HG03565 (cell line): Measurements from ENCODE around the gene RHOBTB1.
"Not testable (repeated sequence)": the region's sequence is repeated elsewhere in the genome, so short reads cannot be mapped to it uniquely, and the experiment has no call there.

Experiments used
- ATAC-seq: cut with Tn5 transposase; IDR thresholded peaks from one replicate; pipeline ENCODE4 v1.9.1; 2021; ENCODE audit warnings: mild to moderate bottlenecking, moderate library complexity; ENCODE audit not compliant: unreplicated experiment

Gene RHOBTB1

DNA sequence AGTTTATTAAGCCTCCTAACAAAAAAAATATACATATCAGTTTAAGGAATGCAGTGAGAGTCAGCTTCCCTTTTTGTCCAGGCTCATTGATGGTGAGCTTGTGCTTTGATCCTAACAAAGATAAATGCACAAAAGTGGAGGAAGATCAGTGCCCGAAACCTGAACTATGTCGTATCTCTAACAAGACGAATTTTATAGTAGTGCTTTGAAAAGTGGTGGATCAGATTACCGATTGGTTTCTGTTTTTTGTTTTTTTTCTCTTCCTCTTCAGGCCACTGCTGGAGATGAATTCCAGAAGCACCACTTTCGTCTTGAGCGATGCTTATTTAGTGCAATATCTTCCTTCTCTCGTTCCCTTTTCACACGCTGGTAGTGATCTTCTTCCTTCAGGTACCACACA is 72.8 kb downstream of the RHOBTB1 start:
- no peak for ATAC-seq

DNA sequence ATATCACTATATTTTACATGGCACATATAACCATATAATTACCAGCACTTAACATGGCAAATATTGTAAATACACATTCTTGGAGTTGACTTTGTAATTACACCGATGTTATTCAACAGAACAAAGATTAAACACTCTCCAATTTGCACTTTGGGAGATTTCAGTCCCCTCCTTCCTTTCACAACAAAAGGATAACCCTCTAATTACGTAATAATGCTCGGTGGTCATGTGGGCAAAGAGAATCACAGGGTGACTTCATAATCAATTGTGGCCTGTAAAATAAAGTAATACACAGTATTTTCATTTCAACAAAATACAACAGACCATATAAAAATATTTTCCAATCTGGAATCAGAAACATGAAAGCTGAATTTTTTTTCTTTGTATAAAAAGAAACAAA is 73.2 kb downstream of the RHOBTB1 start:
- no peak for ATAC-seq

DNA sequence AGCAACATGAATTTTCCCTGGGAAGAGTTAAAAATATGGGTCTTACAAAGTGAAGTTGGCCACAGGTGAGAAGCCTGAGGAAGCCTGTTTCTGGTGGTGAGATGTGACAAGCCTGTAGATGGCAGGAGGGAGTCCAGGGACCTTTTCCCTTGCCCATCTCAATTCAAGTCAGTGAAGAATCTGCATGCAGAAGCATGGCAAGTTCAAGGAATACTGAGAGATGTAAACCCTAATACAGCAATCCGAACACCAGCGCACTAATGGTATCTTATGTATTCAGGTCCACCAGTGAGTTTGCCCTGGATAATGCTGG is 73.6 kb downstream of the RHOBTB1 start:
- ATAC-seq, result no peak

DNA sequence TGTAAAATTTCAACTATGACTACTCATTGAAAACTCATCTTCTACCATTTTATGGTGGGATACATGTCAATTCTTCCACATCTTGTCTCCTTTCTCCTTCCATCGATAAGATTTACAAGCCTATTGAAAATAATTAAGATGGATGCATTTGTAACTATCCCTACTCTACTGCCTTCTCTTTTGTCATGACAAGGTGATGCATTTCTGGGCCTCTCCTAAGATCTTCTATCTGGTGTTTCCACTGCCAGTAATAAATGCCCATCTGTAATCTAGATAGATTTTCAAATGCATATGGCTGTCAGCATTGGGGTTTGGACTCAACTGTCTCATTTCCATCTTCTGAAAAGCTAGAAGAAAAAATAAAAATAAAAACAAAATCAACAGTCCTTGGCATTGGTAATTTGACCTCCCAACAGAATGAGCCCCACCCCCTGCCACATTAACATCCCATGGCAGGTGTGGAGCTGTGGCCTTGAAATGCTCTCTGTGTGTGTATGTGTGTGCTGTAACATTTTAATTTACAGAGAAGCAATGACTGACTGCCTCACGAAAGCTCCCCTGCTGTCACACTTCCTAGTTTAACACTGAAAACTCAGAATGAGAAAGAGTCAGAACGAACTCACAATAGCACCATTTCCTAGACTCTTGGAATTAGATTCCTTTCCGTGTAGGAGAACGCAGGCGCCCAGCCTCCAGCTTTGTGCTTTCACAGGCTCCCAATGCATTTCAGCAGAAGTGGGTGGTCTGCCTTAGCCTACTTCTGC is 74.2 kb downstream of the RHOBTB1 start:
- no peak for ATAC-seq

DNA sequence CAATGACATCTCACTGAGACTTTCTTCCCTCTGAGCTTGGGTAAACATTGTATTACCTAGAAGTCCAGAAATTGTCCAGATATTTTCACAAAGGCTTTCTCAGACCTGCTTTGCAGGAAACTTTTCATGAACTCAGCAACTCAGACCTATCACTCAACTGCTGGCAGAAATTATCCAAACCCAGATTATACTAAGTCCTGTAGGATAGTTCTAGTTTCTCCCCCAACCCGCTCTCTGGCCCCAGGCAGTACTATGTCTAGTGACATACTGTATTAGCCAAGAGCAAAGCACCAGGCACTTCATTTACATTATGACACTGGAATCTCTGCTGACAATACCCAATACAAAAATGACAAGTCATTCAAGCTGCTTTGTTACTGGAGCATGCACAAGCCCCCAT is 75.0 kb downstream of the RHOBTB1 start:
- ATAC-seq, result no peak

DNA sequence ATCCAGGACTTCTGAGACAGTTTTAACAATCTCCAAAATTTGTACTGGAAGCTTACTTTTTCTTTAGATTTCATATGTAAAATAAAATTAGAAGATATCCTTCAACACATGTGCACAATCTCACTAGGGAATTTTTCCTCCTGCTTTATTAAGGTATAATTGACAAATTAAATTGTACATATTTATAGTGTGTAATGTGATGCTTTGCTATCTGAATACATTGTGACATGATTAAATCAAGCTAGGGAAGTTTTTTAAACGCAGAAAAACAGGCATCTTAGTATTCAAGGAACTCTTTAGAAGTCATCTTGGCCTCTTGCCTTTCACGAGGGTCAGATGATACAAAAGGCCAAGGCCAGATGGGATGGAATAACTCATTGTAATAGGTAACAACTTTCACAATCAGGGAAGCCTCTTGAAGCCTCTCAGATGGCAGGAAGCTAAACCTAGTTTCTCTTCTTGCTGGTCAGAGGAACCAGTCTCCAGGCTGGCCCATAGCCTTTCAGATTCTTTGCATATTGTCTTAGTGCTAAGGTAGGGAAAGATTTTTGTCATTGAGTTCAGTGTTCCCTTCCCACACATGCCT is 78.7 kb downstream of the RHOBTB1 start:
- no peak for ATAC-seq

DNA sequence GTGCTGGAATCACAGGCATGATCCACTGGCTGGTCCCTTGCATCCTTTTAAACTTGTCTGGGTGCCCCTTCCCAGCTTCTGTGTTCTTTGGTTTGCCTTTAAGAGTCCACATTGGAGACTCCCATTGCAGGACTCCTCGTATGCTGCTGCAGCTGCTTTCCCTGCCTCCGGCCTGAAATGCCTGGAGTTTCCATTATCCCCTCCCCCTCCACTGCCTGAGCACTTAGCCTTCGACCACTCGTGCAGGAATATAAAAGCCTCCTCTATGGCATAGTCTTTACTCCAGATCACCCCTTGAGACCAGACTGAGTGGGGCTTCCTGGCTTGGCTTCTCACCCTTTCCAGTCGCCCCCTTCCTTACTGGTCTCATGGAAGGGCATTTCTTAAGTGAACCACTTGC is 80.2 kb downstream of the RHOBTB1 start:
- no peak for ATAC-seq

DNA sequence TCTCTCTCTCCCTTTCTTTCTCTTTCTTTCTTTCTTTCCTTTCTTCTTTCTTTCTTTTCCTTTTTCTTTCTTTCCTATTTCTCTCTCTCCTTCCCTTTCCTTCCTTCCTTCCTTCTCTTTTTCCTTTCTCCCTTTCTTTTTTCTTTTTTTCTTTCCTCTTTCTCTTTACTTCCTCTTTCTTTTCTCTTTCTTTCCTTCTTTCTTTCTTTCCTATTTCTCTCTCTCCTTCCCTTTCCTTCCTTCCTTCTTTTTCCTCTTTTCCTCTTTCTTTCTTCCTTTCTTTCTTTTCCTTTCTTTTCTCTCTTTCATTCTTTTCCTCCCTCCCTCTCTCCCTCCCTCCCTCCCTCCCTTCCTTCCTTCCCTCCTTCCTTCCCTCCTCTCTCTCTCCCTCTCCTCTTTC is 81.5 kb downstream of the RHOBTB1 start:
- no peak for ATAC-seq

DNA sequence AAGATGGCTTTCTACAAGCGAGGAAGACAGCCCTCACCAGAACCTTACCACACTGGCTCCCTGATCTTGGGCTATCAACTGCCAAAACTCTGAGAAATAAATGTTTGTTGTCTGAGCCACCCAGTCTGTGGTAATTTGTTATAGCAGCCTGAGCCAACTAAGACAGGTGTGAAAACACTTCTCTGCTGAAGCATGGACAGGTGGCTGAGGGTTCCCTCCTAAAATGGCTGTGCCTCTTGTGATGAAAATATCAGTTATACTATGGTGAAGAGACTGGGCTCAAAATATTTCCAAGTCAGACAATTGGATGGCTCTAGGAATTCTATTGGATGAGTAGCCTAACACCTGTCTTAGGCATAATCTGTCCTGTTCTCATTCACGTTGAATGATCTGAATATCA is 87.6 kb downstream of the RHOBTB1 start:
- ATAC-seq, result no peak

DNA sequence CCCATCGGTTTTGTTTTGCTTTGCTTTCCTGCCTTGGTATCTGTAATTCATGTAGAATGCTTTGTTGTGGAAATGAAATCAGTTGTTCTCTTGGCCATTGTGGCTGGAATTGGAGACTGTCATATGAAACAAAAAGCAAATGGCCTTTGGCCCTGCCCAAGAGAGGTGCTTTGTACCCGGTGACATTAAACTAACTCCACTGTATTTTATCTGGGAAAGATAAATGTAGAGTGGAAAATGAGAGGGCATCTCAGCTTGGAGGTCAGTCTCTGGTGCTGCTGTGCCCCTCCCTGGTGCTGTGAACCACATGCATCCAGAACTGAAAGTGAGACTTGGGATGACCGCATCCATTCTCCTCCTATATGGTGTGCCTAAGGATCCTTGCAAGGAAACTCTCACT is 90.3 kb downstream of the RHOBTB1 start:
- no peak for ATAC-seq

DNA sequence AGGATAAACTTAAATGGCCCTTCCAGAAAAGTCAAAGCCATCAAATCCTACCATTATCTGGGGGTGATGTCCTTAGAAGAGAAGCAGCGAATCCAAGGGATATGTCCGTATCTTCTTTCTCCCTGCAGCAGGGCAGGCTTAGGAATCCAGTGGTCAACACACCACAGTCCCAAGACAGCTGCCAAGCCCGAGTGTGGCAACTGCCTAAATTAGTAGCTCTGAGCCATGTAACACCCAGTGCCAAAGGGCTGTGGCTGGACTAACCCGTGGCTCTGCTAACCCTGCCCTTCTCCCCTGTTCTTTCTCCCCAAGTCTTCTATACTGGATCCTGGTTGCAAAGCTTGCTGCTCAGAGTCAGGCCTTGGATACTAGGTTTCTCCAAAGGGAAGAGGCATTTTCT is 90.9 kb downstream of the RHOBTB1 start:
- no peak for ATAC-seq

DNA sequence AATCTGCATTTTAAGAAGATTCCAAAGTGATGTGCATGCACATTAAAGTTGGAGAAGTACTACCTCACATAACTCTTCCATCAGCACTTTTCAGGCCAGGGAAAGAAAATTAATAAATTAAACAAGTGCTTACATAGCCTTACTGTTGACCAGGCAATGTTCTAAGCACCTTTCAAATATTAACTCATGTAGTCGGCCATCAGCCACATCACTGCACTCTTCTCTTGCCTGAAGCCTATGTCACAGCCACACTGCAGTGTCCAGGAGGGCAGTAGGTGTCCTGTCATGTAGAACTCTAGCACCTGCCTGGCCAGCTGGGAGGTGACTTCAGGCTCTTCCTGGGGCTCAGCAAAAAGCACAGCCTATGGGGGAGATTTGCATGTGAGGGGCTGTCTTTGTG is 94.2 kb downstream of the RHOBTB1 start:
- ATAC-seq, result no peak

DNA sequence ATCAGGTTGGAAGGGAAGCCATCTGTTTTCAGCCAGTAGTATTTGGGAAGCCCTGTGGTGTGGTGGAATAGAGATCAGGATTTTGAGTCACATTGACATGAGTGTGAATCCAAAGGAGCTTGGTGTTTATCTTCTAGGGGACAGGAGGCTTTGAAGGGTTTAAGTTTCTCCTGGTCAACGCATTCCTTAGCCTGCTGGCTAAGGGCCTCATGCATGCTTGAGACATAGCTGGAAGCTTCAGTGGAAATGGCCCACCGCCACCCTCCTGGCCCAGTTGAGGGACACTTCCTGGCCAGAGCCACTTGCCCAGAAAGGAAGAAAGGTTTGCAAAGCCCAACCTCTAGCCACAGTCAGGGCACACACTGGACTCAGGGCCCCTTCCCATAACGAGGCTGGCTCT is 94.8 kb downstream of the RHOBTB1 start:
- no peak for ATAC-seq

DNA sequence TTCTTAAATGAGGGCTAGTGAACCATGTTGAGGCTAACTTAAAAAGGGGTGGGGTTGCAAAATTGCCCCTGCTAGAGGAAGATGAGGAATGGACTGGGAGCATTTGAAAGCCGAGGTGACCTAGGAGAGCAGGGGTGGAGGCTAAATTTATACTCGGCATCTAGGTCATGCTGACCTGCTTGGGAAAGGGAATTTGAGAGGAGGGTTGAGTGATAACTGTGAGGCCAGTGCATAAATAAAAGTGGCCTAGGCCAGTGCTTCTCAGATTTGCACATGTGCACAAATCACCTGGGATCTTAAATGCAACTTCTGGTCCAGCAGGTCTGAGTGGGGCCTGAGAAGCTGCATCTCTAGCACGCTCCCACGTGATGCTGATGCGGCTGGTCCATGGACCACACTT is 95.3 kb downstream of the RHOBTB1 start:
- ATAC-seq, result no peak

DNA sequence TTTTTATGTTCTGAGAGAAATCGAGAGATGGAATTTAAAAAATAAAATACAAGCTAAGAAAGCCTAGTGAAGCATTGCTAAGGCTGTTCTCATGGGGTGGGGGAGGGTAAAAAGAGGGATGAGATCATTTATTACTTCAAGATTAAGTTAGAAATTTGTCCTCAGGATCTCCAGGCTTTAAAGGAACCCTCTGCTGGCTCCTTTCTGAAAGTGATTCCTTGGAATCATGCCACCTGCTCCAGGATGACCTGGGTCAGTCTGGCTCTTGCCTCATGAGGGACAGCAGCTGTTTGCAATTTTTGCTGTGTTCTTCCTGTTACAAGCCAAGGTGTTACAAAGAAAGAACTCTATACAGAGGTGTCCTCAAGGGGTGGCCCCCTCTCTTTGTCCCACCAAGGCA is 95.9 kb downstream of the RHOBTB1 start:
- ATAC-seq, result no peak

DNA sequence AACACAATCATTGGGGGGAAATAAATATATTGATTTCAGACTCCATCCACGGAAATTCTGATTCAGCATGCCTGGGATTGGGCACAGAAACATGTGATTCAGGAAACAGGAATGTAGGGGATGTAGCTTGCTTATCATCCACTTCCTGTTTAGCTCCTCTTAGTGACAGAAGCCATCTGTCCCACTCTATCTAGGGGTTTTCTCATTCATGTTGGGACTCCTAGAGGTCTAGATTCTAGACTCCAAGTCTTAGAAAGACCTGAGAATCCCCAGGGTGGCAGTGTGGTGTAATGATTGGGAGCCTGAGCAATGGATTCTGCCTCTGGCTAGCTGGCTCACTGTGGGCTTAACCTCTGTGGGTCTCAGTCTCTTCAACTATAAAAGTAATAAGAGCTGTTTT is 97.8 kb downstream of the RHOBTB1 start:
- no peak for ATAC-seq

DNA sequence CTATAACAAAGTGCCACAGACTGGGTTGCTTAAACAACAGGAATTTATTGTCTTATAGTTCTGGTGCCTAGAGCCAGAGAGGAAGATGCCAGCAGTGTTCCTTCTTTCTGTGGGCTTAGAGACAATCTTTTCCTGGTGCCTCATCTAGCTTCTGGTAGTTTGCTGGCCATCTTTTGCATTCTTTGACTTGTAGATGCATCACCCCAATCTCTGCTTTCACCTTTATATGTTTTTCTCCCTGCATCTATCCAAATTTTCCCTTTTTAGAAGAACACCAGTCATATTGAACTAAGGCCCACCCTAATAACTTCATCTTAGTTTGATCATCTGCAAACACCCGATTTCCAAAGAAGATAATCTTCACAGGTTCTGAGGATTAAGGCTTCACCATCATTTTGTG is 98.9 kb downstream of the RHOBTB1 start:
- no peak for ATAC-seq

DNA sequence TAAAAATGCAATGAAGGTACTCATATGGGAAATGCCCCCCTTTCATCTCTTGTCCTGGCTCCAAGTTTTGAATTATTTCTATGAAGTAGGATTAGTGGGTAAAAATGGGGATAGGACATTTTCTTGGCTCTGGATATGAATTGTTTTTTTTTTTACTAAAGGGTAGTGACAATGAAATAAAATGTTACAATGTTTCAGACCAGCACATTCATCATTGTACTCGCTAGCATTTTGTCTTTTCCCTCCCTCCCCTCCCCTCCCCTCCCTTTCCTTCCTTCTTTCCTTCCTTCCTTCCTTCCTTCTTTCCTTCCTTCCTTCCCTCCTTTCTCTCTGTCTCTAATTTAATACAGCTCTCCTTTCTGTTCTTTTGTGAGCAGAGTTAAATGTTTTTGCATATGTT is 101.3 kb downstream of the RHOBTB1 start:
- no peak for ATAC-seq

DNA sequence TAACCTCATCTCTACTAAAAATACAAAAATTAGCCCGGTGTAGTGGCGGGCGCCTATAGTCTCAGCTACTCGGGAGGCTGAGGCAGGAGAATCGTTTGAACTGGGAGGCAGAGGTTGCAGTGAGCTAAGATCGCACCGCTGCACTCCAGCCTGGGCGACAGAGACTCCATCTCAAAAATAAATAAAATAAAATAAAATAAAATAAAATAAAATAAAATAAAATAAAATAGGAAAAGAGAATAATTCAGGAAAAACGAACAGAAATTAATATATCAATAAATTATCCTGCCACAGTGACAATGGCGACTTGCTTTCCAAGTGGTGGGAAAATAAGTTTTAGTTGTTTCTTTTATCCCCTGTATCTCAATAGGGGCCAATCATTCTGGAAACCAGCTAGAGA is 102.8 kb downstream of the RHOBTB1 start:
- not testable (repeated sequence) for ATAC-seq

DNA sequence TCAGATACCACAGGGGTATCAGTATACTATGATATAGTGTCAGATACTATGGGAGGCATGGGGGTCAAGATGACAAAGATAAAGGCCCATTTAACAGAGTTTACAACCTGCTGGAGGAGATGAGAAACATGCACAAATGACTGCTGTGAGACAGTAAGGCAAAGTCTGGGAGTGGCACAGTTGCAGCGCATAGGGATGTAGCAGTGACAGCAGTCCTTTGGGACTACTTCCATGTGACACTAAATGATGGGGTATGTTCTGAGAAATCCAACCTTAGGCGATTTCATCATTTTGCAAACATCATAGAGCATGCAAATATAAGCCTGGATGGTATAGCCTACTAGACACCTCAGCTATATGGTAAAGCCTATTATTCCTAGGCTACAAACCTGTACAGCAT is 108.9 kb downstream of the RHOBTB1 start:
- no peak for ATAC-seq

DNA sequence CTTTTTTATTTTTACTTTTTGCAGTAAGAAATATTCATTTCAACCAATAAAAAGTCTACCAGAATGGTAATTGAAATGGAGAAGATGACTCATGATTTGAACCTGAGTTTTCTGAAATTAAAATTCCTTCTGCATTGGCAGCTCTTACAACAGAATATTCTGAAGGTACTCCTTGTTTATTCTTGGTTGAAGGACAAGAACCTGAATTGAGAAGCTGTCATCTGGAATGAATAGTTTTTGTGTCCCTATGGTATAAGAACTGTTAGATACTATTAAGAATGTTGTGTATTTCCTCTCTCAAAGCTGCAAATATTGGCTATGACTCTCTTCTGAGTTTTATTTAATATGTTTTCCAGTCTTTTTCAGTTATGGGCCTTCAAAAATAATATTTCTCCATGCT is 109.6 kb downstream of the RHOBTB1 start:
- ATAC-seq, result no peak

DNA sequence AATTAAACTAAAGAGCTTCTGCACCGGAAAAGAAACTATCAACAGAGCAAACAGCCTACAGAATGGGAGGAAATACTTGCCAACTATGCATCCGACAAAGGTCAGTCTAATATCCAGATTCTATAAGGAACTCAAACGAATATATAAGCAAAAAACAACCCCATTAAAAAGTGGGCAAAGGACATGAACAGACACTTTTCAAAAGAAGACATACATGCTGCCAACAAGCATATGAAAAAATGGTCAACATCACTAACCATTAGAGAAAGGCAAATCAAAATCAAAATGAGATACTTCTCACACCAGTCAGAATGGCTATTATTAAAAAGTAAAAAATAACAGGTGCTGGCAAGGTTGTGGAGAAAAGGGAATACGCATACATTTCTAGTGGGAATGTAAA is 111.8 kb downstream of the RHOBTB1 start:
- not testable (repeated sequence) for ATAC-seq

DNA sequence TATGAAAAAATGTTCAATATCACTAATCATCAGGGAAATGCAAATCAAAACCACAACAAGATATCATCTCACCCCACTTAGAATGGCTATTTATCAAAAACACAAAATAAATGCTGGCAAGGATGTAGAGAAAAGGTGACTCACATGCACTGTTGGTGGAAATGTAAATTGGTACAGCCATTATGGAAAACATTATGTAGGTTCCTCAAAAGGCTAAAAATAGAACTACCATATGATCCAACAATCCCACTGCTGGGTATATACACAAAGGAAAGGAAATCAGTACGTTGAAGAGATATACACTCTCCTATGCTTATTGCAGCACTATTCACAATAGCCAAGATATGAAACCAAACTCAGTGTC is 115.5 kb downstream of the RHOBTB1 start:
- ATAC-seq, result no peak
